ENCODE data around the gene EPG5. TPM values are rescaled to one million over a fixed set of nuclear protein-coding genes. Genes with fewer than 3 reads are reported as not detected.
"Not testable (repeated sequence)": the region's sequence is repeated elsewhere in the genome, so short reads cannot be mapped to it uniquely, and the experiment has no call there.

The EPG5 gene
- total RNA-seq, 2 experiments from 2014 or later, result 23.1 to 23.9 TPM

GRCh38 chr18:45818765-45819164 lies 148.4 kb downstream of the EPG5 start:
- DNase-seq; H3K9me3 Mint-ChIP-seq (ENCODE audit: insufficient read depth); H3K27ac Mint-ChIP-seq; H3K36me3 Mint-ChIP-seq (ENCODE audit: low read depth); ATAC-seq; POLR2A ChIA-PET; H3K4me1 Mint-ChIP-seq (ENCODE audit: low read depth); H3K4me3 Mint-ChIP-seq; CTCF ChIA-PET: not testable (repeated sequence)
- H3K27me3 Mint-ChIP-seq (ENCODE audit: low read depth), result peaks cover 30% of the 10 kb centered on the region

DNA sequence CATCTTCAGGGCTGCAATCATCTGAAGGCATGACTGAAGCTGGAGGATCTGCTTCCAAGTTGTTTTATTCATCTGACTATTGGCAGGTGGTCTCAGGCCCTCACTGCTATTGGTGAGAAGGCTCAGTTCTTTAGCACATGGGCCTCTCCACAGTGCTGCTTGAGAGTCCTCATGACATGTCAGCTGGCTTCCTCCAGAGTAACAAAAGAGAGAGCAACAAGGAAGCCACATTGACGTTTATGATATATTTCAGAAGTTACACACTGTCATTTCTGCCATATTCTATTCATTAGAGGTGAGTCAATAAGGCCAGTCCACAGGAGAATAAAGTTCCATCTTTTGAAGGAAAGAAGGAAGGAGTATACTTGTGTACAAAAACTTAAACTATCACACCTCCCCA lies 149.6 kb downstream of the EPG5 start:
- POLR2A ChIA-PET, result no interaction called here
- Mint-ChIP-seq H3K27ac (no peak overlapping the region), H3K9me3 (ENCODE audit: insufficient read depth) (peaks cover 3% of the 10 kb centered on the region), H3K4me1 (ENCODE audit: low read depth) (no peaks in the 10 kb centered on the region), H3K36me3 (ENCODE audit: low read depth) (no peaks in the 10 kb centered on the region), H3K27me3 (ENCODE audit: low read depth) (peaks cover 22% of the 10 kb centered on the region), H3K4me3 (no peak overlapping the region)
- DNase-seq (no peak), ATAC-seq (no peak)
- CTCF ChIA-PET, result interaction anchor here (1.1 kb wide), 1 partner anchor 10 kb away, joined by 3 read pairs; no protein-coding TSS in a partner anchor

GRCh38 chr18:45814733-45815132 lies 152.4 kb downstream of the EPG5 start:
- H3K27ac Mint-ChIP-seq; POLR2A ChIA-PET; H3K4me1 Mint-ChIP-seq (ENCODE audit: low read depth); H3K9me3 Mint-ChIP-seq (ENCODE audit: insufficient read depth); H3K36me3 Mint-ChIP-seq (ENCODE audit: low read depth); ATAC-seq; H3K4me3 Mint-ChIP-seq; DNase-seq; H3K27me3 Mint-ChIP-seq (ENCODE audit: low read depth): not testable (repeated sequence)
- CTCF ChIA-PET, result interaction anchor here (1.1 kb wide), 1 partner anchor 150 kb away, joined by 4 read pairs; no protein-coding TSS in a partner anchor

DNA sequence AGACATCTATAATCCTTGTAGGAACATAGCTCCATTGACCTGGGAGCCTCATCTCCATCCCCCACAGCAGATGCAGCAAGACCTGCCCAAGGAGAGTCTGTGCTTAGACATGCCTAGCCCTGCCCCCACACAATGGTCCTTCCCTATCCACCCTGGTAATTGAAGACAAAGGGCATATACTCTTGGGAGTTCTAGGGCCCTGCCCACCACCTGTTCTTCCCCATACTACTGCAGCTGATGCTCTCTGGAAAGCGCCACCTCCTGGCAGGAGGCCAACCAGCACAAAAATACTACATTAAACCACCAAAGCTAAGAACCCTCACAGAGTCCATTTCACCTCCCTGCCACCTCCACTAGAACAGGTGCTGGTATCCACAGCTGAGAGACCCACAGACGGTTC lies 160.0 kb downstream of the EPG5 start:
- H3K4me3 Mint-ChIP-seq; H3K27me3 Mint-ChIP-seq (ENCODE audit: low read depth); DNase-seq; POLR2A ChIA-PET; H3K9me3 Mint-ChIP-seq (ENCODE audit: insufficient read depth); H3K27ac Mint-ChIP-seq; ATAC-seq: not testable (repeated sequence)
- H3K4me1 Mint-ChIP-seq (ENCODE audit: low read depth), result peaks cover 14% of the 10 kb centered on the region
- H3K36me3 Mint-ChIP-seq (ENCODE audit: low read depth), result peaks cover 10% of the 10 kb centered on the region
- CTCF ChIA-PET, result interaction anchor here (0.6 to 2.0 kb wide), 9 partner anchors 10 to 141 kb away, joined by 3 to 12 read pairs (median 3); no protein-coding TSS in a partner anchor

DNA sequence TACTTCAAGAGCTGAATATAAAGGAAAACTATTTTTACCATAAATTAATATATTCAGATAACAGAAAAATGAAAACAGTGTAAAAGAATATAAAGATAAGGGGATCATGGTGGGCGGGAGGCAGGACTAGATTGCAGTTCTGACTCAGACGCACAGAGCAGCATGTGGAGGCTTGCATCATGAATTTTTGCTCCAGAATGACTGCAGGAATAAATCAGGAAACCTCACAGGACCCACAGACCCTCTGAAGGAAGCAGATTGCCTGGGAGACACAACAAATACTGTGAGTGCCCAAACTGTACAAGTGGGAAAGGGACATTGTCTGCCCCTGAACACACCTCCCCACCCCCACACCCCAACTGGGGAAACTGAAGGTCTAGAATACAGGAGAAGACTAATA lies 160.9 kb downstream of the EPG5 start:
- Mint-ChIP-seq H3K27me3 (ENCODE audit: low read depth) (no peaks in the 10 kb centered on the region), H3K4me1 (ENCODE audit: low read depth) (peaks cover 14% of the 10 kb centered on the region), H3K36me3 (ENCODE audit: low read depth) (peaks cover 10% of the 10 kb centered on the region), H3K4me3 (no peak overlapping the region), H3K9me3 (ENCODE audit: insufficient read depth) (peaks cover 4% of the 10 kb centered on the region), H3K27ac (no peak overlapping the region)
- ChIA-PET POLR2A (no interaction called here), CTCF (interaction anchor here (0.6 to 1.4 kb wide), 2 partner anchors 15 to 119 kb away, joined by 4 read pairs; no protein-coding TSS in a partner anchor)
- DNase-seq (no peak), ATAC-seq (no peak)

DNA sequence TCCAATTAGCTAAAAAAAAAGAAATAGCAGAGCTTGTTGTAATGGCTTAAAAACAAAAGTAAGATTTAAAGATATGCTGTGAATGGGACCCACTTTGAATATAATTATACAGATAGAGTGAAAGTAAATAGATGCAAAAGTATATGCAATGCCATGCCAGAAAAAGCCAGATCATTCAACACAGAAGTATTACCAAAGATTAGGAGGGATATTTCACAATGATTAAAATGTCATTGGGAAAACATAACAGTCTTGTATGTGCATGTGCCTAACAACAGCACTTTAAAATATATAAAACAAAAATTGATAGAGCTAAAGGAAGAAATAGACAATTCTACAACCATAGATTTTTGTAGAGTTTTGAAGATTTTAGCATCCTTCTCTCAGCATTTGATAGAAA lies 161.6 kb downstream of the EPG5 start:
- ATAC-seq, result no peak
- Mint-ChIP-seq H3K4me3 (no peak overlapping the region), H3K4me1 (ENCODE audit: low read depth) (peaks cover 14% of the 10 kb centered on the region), H3K36me3 (ENCODE audit: low read depth) (peaks cover 10% of the 10 kb centered on the region), H3K27ac (no peak overlapping the region), H3K9me3 (ENCODE audit: insufficient read depth) (peaks cover 4% of the 10 kb centered on the region), H3K27me3 (ENCODE audit: low read depth) (no peaks in the 10 kb centered on the region)
- POLR2A ChIA-PET, result no interaction called here
- CTCF ChIA-PET, result no interaction called here
- no peak for DNase-seq

DNA sequence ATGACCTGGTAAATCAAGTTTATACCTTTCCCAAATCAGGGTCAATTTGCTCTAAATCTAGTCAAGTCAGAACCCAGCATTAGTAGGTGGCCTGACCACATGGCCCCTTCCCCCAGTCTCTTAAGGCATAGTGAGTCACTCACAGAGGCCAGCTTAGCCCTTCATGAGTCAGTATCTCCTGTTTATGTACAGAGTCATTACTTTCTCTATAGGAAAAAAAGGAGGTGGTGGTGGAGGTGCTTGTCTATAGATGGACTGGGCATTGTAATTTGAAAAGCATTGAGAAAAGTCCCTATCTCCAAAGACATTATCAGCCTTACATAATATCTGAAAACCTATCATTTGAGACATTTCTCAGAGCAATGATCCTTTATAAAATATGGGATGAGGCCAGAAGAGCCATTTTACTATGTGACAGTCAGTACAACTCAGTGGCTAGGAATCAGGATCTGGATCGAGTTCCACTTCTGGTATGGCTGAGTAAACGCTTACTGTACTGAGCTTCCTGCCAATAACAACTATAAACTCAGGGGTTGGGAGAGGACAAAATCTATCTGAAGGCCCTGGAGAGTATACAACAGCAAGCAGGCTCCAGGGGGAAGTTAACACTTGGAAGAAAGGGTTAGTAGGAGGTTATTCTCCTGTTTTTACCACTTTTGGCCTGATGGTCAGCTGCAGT lies 164.2 kb downstream of the EPG5 start:
- CTCF ChIA-PET, result no interaction called here
- peaks cover under 1% of the 10 kb centered on the region for H3K27me3 Mint-ChIP-seq (ENCODE audit: low read depth)
- no peak for DNase-seq

GRCh38 chr18:45801416-45802004 lies 165.6 kb downstream of the EPG5 start:
- H3K4me3 Mint-ChIP-seq, result no peak overlapping the region
- H3K27ac Mint-ChIP-seq, result no peak overlapping the region
- POLR2A ChIA-PET, result no interaction called here
- ATAC-seq (no peak), DNase-seq (no peak)
- H3K36me3 Mint-ChIP-seq (ENCODE audit: low read depth), result no peaks in the 10 kb centered on the region
- H3K4me1 Mint-ChIP-seq (ENCODE audit: low read depth), result no peaks in the 10 kb centered on the region
- H3K27me3 Mint-ChIP-seq (ENCODE audit: low read depth), result peaks cover 5% of the 10 kb centered on the region
- CTCF ChIA-PET, result interaction anchor here (1.5 kb wide), 1 partner anchor 11 kb away, joined by 3 read pairs; no protein-coding TSS in a partner anchor
- no peaks in the 10 kb centered on the region for H3K9me3 Mint-ChIP-seq (ENCODE audit: insufficient read depth)

More for the DNA sequence above, 164.2 kb downstream of the EPG5 start:
- no peaks in the 10 kb centered on the region for H3K4me1 Mint-ChIP-seq (ENCODE audit: low read depth)
- no peak overlapping the region for H3K27ac Mint-ChIP-seq
- peaks cover 1% of the 10 kb centered on the region for H3K36me3 Mint-ChIP-seq (ENCODE audit: low read depth)
- ATAC-seq, result no peak
- H3K4me3 Mint-ChIP-seq, result no peak overlapping the region
- peaks cover 4% of the 10 kb centered on the region for H3K9me3 Mint-ChIP-seq (ENCODE audit: insufficient read depth)
- POLR2A ChIA-PET, result no interaction called here

Other genes starting within 250 kb of the EPG5 start
- 1 to 10 TPM; 2.4 to 3.8 TPM for gene SLC14A1, start 243.1 kb downstream of the EPG5 start, total RNA-seq
- gene SIGLEC15, start 141.7 kb downstream of the EPG5 start, total RNA-seq, result not detected
- gene PSTPIP2, start 104.9 kb upstream of the EPG5 start, total RNA-seq, result 1 to 10 TPM; 7.7 to 8.5 TPM
- gene ATP5F1A, start 131.0 kb upstream of the EPG5 start, total RNA-seq, result 100 to 1,000 TPM; 377 to 385 TPM
- gene HAUS1, start 137.1 kb upstream of the EPG5 start, total RNA-seq, result 10 to 100 TPM; 63.7 to 65.9 TPM